Left forelimb (tissue), 1 donor: ENCODE data around the gene TM2D3.

Experiments
- DNase-seq: peaks from one replicate; pipeline ENCODE4 v3.0.0-alpha.2; 2018; ENCODE audit warnings: low spot score

TM2D3 gene

DNA sequence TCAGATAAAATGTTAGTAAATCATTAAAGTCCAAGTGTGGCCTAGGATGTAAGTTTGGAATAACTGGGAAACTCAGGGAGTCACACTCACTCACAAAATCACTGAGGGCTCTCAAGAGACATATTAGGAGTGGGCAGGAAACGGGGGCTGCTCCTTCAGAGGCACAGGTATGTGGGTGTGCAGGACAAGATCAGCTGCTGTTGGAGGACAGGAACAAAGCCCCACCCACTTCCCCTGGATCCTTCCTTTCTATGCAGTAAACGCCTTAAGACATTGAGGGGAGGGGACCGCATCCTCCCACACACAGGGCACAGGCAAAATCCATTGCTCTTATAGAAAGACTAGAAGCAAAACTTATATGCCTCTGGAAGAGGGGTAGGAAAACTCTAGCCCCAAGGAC, 30.2 kb downstream of the TM2D3 start:
- no peak for DNase-seq

GRCh38 chr15:101620671-101621070, 31.5 kb downstream of the TM2D3 start:
- DNase-seq = no peak

GRCh38 chr15:101619615-101619865, 32.6 kb downstream of the TM2D3 start:
- no peak for DNase-seq

DNA sequence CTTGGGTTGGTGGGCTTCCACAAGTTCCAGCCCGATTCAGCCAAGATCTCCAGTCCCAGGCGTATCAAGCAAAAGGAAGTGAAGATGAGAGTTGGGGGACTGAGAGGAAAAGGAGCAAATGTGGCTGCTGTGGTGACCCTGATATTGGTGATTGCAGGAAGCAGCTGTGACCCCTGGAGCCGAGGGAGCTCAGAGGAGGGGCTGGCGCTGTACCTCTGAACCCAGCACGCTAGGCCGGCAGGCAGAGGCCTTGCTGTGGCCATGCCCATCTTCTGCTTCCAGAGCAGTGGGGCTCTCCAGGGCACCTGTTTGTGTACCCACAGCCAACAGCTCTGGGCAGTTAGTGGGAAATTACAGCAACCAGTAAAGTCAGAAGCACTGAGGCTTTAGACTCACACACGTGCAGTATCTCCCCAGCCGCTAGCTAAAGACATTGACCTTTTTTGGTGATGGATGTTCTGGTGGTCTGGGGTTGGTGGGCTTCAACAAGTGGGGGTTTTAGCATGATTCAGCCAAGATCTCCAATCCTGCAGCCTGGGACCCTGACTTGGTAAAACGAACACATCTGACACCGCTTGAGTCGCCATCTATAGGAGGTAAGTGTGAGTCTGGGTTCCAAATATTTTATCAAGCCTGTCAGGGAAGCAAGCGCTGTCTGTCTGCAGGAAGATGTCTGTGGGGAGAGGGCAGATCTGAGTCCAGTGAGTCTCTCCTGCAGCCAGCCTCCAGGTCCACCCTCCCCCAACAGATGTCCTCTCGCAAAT, 33.1 kb downstream of the TM2D3 start:
- DNase-seq = no peak

- DNase-seq = no peak
These were observed 34.1 kb downstream of the TM2D3 start for GRCh38 chr15:101618076-101618475.

DNA sequence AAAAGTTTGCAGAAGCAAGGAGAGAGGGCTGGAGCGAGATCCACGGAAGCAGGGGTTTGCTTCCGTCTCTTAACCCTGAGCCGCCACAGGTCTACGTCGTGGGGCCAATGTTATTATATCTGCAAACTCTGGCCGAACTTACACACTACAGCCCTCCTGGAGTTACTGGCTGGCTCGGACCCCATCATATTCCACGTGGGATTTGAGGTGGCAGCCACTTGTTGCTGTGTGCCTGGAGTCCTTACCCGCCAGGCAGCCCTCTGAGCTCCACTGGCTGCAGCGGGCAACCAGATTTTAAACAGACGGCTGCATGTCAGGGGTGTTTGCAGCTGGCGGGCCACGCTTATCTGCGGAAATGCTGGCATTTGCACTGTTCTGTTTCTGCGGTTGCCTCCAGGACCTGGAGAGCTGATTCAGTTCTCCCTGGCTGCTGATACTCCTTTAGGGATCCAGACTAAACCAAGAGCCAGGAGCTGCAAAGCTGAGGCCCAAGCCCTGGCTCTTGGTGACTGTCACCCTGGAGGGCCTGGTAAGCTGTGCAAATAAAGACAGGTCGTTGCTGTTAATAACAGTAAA, 34.7 kb downstream of the TM2D3 start:
- no peak for DNase-seq

GRCh38 chr15:101615986-101616848, 36.0 kb downstream of the TM2D3 start:
- no peak for DNase-seq

DNA sequence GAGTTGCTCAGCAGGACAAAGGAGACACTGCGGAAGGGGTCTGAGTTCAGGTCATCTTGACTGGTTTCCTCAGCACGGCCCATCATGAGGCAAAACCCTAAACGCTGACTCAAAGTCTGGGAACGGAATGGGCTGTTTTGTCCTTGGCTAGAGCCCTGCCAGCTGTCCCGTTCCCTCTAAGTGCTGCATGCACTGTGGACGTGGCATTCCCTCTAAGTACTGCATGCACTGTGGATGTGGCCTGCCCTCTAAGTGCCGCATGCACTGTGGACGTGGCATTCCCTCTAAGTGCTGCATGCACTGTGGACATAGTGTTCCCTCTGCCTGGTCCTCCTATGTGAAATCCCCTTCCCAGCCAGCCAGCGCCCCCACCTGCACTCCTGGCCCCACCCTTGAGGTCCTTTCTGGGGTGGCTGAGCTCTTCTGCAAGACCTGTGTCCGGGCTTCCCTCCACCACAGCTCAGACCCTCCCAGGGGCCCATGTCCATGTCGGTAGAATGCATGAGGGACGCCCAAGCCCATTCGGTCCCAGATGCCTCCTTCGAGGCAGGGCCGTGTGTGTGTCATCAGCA, 36.7 kb downstream of the TM2D3 start:
- DNase-seq = no peak

- DNase-seq = no peak
These were observed 37.4 kb downstream of the TM2D3 start for GRCh38 chr15:101614761-101615160.

- DNase-seq = no peak
These were observed 38.1 kb downstream of the TM2D3 start for GRCh38 chr15:101614001-101614585.

GRCh38 chr15:101613130-101614000, 38.8 kb downstream of the TM2D3 start:
- no peak for DNase-seq

- DNase-seq = no peak
These were observed 39.5 kb downstream of the TM2D3 start for GRCh38 chr15:101612676-101613075.

DNA sequence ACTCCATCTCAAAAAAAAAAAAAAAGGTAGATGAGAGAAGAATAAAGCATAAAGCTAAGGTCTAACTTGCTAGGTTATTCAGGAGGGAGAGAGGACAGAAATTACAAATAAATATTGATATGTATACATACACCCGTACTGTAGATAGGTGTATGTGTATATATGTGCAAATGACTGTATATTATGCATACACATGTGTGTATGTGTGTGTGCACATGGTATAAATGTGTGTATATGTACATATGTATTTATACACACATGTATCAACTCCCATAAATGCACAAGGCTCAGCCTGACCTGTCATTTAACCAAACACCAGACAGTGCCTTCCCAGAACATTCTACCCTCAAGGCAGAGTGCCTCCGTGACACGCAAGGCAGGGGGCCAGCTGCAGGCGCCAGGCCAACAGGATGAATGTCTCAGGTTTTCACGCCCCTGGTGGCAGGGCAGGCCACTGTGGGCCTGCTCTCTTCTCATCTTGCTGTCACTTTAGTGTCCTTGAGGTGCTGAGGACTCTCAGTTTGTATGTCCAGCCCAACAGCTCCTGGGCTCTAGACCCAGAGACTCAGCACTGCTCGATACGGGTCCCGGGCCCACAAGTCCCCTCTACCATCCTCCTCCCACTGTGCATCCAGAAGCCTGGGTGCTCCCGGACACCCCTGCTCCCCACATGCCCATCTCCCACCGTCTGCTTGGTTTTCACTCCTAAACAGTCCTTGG, 40.4 kb downstream of the TM2D3 start:
- no peak for DNase-seq

- no peak for DNase-seq
These were observed 41.2 kb downstream of the TM2D3 start for GRCh38 chr15:101611007-101611406.

DNA sequence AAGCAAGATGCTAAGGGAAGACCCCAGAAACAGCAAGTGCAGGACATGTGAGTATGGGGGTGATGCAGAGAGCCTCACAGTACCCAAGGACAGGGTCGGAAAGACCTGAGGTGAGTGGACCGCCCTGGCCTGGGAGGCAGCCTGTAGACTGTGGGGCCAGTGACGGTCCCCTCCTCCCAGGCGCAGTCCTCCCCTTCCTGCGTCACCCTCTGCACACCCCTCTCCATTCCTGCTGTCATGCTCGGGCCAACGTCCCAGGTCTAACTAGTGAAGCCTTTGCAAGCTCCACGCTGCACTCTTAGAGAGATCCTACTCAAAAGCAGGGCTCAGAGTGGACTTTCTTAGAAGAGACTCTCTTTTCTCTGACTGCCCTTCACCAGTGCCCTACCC, 41.6 kb downstream of the TM2D3 start:
- no peak for DNase-seq

DNA sequence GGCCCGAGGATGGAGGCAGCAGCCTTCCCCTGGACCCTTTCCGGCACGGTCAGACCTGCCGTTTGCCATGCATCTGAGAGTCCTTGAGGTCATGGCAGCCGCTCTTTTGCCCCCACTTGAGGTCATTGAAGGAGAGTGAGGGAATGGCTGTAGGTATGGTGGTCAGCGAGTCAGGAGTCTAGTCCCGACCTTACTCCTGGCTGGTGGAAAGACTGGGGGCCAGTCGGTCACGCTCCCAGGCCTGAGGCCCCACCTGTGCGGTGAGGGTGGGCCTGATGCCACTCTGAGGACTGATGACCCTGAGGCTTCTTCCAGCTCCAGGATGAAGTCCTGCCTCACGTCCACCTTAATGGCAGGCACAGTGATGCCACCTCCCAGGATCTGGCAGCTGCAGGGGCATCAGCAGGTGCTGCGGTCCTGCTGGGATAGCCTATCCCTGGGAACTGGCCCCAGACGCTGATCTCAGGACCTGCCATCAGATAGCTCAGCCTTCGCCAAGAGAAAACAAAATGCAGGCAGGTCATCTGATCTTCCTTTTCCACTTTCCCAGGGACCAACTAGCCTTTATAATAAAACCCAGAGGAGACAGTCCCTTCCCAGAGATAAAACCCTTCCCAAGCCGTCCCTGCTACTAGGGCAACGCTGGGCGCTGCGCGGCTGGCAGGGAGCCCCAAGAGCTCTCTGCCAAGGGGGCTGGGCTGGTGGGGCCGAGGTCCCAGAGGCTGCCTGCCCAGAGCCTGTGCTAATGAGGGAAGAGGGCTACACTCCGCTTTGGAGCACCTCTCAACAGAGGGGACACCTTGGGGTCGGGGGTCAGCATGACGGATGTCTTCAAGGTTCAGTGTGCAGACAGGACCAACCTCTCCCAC, 42.2 kb downstream of the TM2D3 start:
- no peak for DNase-seq

- DNase-seq = no peak
These were observed 44.0 kb downstream of the TM2D3 start for GRCh38 chr15:101608201-101608600.

DNA sequence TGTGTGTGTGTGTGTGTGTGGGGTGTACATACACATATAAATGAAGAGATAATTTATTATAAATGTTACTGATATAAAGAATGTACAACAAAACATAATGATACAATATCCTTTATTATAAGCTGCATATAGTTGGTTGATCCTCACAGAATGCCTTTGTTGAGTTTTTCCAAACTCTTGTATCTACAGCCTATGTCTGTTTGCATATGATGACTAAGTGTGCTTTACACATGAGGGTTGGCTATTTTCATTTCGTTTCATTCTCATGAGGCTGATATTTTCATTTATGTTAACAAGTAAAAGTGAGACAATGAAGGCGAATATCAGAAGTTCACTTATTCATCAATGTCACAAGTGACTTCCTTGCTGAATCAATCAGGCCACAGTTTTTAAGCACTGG, 45.1 kb downstream of the TM2D3 start:
- DNase-seq = no peak

DNA sequence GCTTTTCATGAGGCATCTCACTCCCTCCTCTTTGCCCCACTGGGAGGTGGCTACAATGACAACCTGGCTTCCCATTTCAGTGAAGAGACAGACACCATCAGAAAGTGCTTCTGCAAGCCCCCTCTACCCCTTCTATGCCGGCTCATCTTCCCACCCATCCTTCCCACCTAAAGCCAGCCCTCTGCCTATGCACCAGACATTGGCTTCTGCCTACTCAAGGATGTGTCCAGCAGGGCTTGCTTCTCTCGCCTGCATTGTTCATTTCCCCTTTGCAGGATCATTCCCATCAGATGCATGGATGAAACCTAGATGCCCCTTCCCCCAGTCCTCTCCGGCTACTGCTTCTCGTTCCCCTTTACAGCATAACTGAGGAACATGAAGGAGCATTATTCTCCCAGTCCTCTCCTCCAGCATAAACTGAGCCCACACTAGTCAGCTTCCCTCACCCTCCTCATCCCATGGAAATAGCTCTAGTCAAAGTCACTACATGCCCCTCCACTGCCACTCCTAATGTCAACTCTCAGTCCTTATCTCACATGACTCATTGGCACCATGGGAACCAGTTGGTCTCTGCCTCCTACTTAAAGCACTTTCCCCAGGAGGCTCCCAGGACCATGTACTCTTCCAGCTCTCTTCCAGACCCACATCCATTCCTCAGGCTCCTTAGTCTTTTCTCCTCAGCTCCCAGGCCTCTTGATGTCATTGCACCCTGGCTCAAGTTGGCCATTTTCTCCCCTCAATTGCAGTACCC, 47.9 kb downstream of the TM2D3 start:
- DNase-seq = no peak
